WERI-Rb-1 (cell line): ENCODE results near the gene RGL1.

Source experiments
- DNase-seq: peaks from one replicate; pipeline ENCODE4 v3.0.0-alpha.2; 2020
- H3K27ac ChIP-seq: fragments of 250-450 bp; sonication (Bioruptor Pico); 2 replicates; pipeline ENCODE4 v1.5.1; 2020; ENCODE audit warnings: mild to moderate bottlenecking, moderate library complexity
- H3K27me3 ChIP-seq: fragments of 250-450 bp; sonication (Bioruptor Pico); 2 replicates; pipeline ENCODE4 v1.5.1; 2021; ENCODE audit warnings: mild to moderate bottlenecking, low read depth, moderate library complexity; ENCODE audit not compliant: insufficient read depth, severe bottlenecking
- H3K36me3 ChIP-seq: fragments of 250-450 bp; sonication (Bioruptor Pico); 2 replicates; pipeline ENCODE4 v1.5.1; 2020; ENCODE audit warnings: mild to moderate bottlenecking, moderate library complexity
- H3K4me3 ChIP-seq: 2 replicates; pipeline ENCODE4 v1.5.1; 2011; ENCODE audit warnings: low read depth, mild to moderate bottlenecking, control low read depth, low read length
- H3K9me3 ChIP-seq: fragments of 250-450 bp; sonication (Bioruptor Pico); 2 replicates; pipeline ENCODE4 v1.5.1; 2021; ENCODE audit warnings: mild to moderate bottlenecking, moderate library complexity; ENCODE audit not compliant: severe bottlenecking
- TF ChIP-seq, protein P1 (sequence below): IDR thresholded peaks from 2 replicates; pipeline ENCODE4 v1.5.1; 2011; ENCODE audit warnings: low read depth, mild to moderate bottlenecking, control low read depth, inconsistent platforms, low read length

Gene RGL1

DNA sequence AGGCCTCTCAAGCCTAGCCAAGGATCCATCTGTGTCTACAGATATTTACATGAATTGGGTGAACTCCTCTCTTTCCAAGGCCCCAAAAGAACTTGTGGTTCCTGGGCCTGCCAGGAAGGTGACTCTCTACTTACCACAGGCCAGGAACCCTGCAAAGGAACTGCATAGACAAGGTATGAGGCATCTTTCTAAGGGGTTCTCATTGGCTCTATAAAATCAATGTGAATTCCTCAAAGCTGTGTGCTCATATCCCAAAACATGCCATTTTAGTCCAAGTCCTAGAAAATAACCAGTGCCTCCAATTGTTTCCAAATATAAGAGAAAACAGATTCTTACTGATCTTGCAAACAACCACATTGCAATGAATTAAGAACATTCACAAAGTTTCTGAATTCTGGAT lies 39.9 kb upstream of the RGL1 start:
- H3K27ac ChIP-seq, result no peak overlapping the region
- no peak for DNase-seq

DNA sequence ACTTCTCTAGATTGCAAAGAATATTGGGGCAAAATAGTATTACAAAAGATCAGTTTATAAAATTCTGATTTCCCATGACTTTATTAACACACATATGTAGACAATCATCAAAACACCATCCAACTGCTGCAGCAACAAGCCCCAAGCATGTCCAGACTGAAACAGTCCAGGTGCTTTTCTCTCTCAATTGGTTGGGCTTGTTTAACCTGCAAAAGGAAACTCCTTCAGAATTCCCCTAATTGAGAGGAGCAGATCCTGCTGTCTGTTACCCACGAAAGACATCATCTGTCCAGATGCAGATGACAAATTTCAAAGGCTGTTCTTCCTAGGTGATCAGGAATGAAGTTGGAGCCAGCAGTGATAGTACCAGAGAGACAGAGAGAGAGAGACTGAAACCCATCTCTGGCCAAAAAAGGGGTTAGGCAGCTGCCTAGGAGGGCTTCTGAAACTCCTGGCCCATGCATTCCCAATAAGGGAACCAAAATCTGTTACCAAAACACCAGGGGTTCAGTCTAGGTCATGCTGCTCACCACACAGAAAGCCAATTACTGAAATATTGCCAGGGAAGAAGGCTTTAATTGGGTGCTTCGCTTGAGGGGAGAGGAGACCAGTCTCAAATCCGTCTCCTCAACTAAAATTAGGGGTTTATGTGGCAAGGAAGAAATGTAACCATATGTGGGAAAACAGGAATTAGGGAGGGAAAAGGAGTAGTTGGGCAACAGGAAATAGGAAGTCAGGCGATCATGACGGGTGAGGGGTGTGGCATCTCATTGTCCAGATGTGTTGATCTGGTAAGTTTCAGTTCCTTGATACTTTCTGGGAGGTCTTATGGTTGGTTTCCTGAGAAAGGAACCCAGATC lies 34.7 kb upstream of the RGL1 start:
- H3K27ac ChIP-seq, result no peak overlapping the region
- no peaks in the 10 kb centered on the region for H3K27me3 ChIP-seq
- DNase-seq, result no peak
- no peak overlapping the region for H3K4me3 ChIP-seq
- no peaks in the 10 kb centered on the region for H3K9me3 ChIP-seq
- TF ChIP-seq, protein P1, sequence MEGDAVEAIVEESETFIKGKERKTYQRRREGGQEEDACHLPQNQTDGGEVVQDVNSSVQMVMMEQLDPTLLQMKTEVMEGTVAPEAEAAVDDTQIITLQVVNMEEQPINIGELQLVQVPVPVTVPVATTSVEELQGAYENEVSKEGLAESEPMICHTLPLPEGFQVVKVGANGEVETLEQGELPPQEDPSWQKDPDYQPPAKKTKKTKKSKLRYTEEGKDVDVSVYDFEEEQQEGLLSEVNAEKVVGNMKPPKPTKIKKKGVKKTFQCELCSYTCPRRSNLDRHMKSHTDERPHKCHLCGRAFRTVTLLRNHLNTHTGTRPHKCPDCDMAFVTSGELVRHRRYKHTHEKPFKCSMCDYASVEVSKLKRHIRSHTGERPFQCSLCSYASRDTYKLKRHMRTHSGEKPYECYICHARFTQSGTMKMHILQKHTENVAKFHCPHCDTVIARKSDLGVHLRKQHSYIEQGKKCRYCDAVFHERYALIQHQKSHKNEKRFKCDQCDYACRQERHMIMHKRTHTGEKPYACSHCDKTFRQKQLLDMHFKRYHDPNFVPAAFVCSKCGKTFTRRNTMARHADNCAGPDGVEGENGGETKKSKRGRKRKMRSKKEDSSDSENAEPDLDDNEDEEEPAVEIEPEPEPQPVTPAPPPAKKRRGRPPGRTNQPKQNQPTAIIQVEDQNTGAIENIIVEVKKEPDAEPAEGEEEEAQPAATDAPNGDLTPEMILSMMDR, result no peak
- no peaks in the 10 kb centered on the region for H3K36me3 ChIP-seq

More for the DNA sequence above, 39.9 kb upstream of the RGL1 start:
- TF ChIP-seq, protein P1, result no peak
- H3K9me3 ChIP-seq, result peaks cover 3% of the 10 kb centered on the region
- no peaks in the 10 kb centered on the region for H3K27me3 ChIP-seq
- no peaks in the 10 kb centered on the region for H3K36me3 ChIP-seq
- H3K4me3 ChIP-seq, result no peak overlapping the region

DNA sequence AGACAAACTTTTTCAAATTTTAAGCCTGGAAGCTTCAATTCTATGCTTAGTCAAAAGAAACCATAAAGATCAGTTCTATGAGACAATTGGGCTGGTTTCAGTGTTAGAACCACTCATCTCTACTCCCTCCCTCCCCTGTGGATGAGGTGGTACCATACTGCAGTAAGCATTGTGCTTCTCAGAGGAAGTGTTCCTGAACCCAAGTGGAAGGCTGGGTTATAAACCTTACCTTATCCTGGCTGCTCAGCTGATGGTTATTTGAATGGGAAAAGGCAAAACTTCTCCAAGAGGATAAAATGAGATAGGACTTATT lies 34.1 kb upstream of the RGL1 start:
- Histone ChIP-seq H3K4me3 (no peak overlapping the region), H3K27ac (no peak overlapping the region), H3K27me3 (no peaks in the 10 kb centered on the region), H3K9me3 (no peaks in the 10 kb centered on the region), H3K36me3 (no peaks in the 10 kb centered on the region)
- no peak for DNase-seq
- TF ChIP-seq, protein P1, result no peak

DNA sequence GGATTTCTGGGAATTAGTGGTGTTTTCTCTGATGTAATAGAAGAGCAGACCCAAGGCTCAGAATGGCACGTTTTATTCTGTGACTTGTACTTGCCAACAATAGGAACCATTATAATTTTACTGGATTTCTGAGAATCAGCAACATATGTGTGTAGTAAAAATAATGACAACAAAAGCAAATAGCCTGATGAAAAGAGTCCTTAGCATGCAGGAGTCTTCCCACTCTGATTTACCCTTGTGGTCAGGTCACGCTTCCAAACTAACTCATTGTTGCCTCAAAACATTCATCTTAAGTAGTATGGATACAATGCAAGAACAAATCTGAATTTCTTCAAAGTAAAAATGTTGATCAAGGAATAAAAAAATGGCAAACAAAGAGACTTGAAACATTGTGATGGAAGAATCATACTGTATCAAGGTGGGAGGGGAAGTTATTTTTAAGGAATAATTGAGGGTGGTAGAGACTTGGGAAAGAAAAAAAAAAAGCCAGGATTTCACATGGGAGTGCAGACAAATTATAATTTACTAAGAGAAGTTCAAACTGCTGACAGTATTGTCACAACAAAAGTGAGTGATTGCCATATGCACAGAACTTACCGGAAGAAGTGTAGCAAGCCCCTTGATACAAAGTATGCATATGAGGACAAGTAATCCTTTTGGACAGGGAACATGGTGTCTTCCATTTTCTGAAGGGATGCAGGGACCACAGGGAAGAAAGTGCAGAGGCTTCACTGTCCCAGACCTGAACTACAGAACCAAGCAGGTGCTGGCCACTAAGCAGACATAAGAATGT lies 31.2 kb upstream of the RGL1 start:
- Histone ChIP-seq H3K4me3 (no peak overlapping the region), H3K9me3 (no peaks in the 10 kb centered on the region), H3K36me3 (no peaks in the 10 kb centered on the region), H3K27me3 (no peaks in the 10 kb centered on the region), H3K27ac (no peak overlapping the region)
- TF ChIP-seq, protein P1, result no peak
- DNase-seq, result no peak

DNA sequence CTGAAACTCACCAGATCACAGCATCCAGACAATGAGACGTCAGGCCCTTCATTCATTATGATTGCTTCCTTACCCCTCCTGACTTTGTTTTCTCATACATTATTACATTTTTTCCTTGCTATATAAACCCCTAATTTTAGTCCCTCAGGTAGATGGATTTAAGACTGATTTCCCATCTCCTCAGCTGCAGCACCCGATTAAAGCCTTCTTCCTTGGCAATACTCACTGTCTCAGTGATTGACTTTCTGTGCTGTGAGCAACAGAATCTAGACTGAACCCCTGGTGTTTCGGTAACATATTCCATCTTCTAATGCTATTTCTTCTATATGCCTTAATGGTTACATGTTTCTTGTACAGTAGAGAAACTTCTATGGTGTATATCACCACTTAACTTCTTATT lies 30.0 kb upstream of the RGL1 start:
- Histone ChIP-seq H3K27me3 (no peaks in the 10 kb centered on the region), H3K4me3 (no peak overlapping the region), H3K27ac (no peak overlapping the region), H3K9me3 (no peaks in the 10 kb centered on the region), H3K36me3 (no peaks in the 10 kb centered on the region)
- TF ChIP-seq, protein P1, result no peak
- no peak for DNase-seq
